ENCODE measurements around the gene KIAA0586. TPM values are rescaled to one million over a fixed set of nuclear protein-coding genes. Genes with fewer than 3 reads are reported as not detected.
"Not testable (repeated sequence)": the region's sequence is repeated elsewhere in the genome, so short reads cannot be mapped to it uniquely, and the experiment has no call there.

KIAA0586 gene
- total RNA-seq, 1 donor = 17.7 TPM

DNA sequence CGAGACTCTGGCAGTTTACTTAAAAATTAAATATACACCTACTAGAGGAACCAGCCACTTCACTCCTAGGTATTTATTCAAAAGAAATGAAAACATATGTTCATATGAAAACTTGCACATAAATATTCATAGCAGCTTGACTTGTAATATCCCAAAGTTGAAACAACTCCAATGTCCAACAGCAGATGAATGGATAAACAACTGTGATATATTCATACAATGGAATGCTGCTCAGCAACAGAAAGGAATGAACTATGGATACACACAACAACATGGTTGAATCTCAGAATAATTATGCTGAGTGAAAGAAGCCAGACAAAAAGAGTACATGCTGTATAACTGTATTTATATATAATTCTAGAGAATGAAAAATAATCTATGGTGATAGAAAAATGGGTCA is 156.9 kb downstream of the KIAA0586 start:
- DNase-seq (ENCODE audit: insufficient read length, low spot score, missing footprints) = no peak
- TF ChIP-seq, protein P1, sequence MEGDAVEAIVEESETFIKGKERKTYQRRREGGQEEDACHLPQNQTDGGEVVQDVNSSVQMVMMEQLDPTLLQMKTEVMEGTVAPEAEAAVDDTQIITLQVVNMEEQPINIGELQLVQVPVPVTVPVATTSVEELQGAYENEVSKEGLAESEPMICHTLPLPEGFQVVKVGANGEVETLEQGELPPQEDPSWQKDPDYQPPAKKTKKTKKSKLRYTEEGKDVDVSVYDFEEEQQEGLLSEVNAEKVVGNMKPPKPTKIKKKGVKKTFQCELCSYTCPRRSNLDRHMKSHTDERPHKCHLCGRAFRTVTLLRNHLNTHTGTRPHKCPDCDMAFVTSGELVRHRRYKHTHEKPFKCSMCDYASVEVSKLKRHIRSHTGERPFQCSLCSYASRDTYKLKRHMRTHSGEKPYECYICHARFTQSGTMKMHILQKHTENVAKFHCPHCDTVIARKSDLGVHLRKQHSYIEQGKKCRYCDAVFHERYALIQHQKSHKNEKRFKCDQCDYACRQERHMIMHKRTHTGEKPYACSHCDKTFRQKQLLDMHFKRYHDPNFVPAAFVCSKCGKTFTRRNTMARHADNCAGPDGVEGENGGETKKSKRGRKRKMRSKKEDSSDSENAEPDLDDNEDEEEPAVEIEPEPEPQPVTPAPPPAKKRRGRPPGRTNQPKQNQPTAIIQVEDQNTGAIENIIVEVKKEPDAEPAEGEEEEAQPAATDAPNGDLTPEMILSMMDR (IDR thresholded peaks at IDR 0.05; ENCODE audit: extremely low read depth, low read depth, low read length) = no peak
- Histone ChIP-seq H3K27ac (ENCODE audit: low read depth, low read length) (no peak overlapping the region), H3K36me3 (ENCODE audit: insufficient read depth, low read length) (no peaks in the 10 kb centered on the region), H2AFZ (ENCODE audit: low read length) (no peak overlapping the region), H3K27me3 (ENCODE audit: insufficient read depth, low read length) (no peaks in the 10 kb centered on the region), H3K79me2 (ENCODE audit: insufficient read depth, low read length) (no peaks in the 10 kb centered on the region), H3K4me1 (ENCODE audit: insufficient read depth, low read length) (peaks cover 10% of the 10 kb centered on the region), H4K20me1 (ENCODE audit: insufficient read depth, low read length) (no peaks in the 10 kb centered on the region), H3K9me3 (ENCODE audit: low read depth, low read length) (no peaks in the 10 kb centered on the region), H3K4me3 (ENCODE audit: insufficient read depth, low read length) (no peak overlapping the region), H3K4me2 (ENCODE audit: insufficient read depth, low read length) (no peak overlapping the region)

DNA sequence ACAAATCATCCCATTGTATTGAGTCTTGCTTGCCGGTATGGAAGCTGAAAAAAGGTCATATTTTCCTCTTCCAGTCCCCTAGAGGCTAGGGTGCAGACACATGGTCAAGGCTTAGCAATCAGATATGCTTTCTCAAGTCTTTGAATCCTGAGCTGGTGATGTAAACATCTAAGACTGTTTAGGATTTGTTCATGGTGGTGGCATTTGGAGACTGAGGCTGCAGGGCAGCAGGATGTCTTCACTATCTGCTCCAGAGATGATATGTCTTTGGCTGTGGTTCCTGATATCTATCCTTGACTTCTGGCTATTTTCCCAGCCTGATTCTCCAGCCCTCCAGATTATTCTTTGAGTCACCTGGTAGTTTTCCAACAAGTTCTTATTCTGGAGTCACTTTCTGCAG is 159.8 kb downstream of the KIAA0586 start:
- Histone ChIP-seq H4K20me1 (ENCODE audit: insufficient read depth, low read length) (no peaks in the 10 kb centered on the region), H3K4me1 (ENCODE audit: insufficient read depth, low read length) (peaks cover 10% of the 10 kb centered on the region), H3K4me3 (ENCODE audit: insufficient read depth, low read length) (no peak overlapping the region), H3K27ac (ENCODE audit: low read depth, low read length) (peak overlapping the region; percentile 18), H3K79me2 (ENCODE audit: insufficient read depth, low read length) (no peaks in the 10 kb centered on the region), H3K9me3 (ENCODE audit: low read depth, low read length) (no peaks in the 10 kb centered on the region), H3K4me2 (ENCODE audit: insufficient read depth, low read length) (no peak overlapping the region), H3K27me3 (ENCODE audit: insufficient read depth, low read length) (no peaks in the 10 kb centered on the region), H3K36me3 (ENCODE audit: insufficient read depth, low read length) (no peaks in the 10 kb centered on the region), H2AFZ (ENCODE audit: low read length) (no peak overlapping the region)
- TF ChIP-seq, protein P1 (IDR thresholded peaks at IDR 0.05; ENCODE audit: extremely low read depth, low read depth, low read length) = no peak
- peak; percentile 88 for DNase-seq (ENCODE audit: insufficient read length, low spot score, missing footprints)

DNA sequence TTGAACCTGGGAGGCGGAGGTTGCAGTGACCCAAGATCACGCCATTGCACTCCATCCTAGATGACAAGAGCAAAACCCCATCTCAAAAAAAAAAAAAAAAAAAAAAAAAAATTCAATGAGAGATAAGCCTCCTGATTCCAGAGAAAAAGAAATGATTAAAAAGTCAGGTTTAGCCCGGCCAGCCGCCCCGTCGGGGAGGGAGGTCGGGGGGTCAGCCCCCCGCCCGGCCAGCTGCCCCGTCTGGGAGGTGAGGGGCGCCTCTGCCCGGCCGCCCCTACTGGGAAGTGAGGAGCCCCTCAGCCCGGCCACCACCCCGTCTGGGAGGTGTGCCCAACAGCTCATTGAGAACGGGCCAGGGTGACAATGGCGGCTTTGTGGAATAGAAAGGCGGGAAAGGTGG is 160.8 kb downstream of the KIAA0586 start:
- H3K27me3 ChIP-seq (ENCODE audit: insufficient read depth, low read length); H3K9me3 ChIP-seq (ENCODE audit: low read depth, low read length); H3K79me2 ChIP-seq (ENCODE audit: insufficient read depth, low read length); H3K27ac ChIP-seq (ENCODE audit: low read depth, low read length); H3K36me3 ChIP-seq (ENCODE audit: insufficient read depth, low read length); H4K20me1 ChIP-seq (ENCODE audit: insufficient read depth, low read length); H2AFZ ChIP-seq (ENCODE audit: low read length); DNase-seq (ENCODE audit: insufficient read length, low spot score, missing footprints); H3K4me3 ChIP-seq (ENCODE audit: insufficient read depth, low read length); H3K4me2 ChIP-seq (ENCODE audit: insufficient read depth, low read length): not testable (repeated sequence)
- H3K4me1 ChIP-seq (ENCODE audit: insufficient read depth, low read length) = peaks cover 10% of the 10 kb centered on the region

DNA sequence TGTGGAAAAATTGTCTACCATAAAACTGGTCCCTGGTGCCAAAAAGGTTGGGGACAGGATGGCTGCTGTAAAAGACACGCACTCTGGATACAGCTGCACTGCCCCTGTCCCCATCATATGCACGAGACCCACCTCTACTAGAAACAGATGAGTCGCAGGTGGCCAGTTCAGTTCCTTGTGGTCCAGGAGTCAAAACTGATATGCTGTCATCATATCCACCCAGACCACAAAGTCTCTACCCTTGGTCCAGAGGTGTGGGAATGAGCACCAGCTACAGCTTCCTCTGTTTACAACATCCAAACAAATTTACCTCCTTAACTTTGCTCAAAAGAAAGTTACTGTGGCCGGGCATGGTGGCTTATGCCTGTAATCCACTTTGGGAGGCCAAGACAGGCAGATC is 166.5 kb downstream of the KIAA0586 start:
- DNase-seq (ENCODE audit: insufficient read length, low spot score, missing footprints) = no peak
- H3K4me1 ChIP-seq (ENCODE audit: insufficient read depth, low read length) = no peaks in the 10 kb centered on the region
- no peak overlapping the region for H3K4me2 ChIP-seq (ENCODE audit: insufficient read depth, low read length)
- H3K27me3 ChIP-seq (ENCODE audit: insufficient read depth, low read length) = no peaks in the 10 kb centered on the region
- H3K9me3 ChIP-seq (ENCODE audit: low read depth, low read length) = no peaks in the 10 kb centered on the region
- no peaks in the 10 kb centered on the region for H4K20me1 ChIP-seq (ENCODE audit: insufficient read depth, low read length)
- H3K4me3 ChIP-seq (ENCODE audit: insufficient read depth, low read length) = no peak overlapping the region
- no peak overlapping the region for H2AFZ ChIP-seq (ENCODE audit: low read length)
- H3K27ac ChIP-seq (ENCODE audit: low read depth, low read length) = no peak overlapping the region
- H3K79me2 ChIP-seq (ENCODE audit: insufficient read depth, low read length) = no peaks in the 10 kb centered on the region
- H3K36me3 ChIP-seq (ENCODE audit: insufficient read depth, low read length) = no peaks in the 10 kb centered on the region
- TF ChIP-seq, protein P1 (IDR thresholded peaks at IDR 0.05; ENCODE audit: extremely low read depth, low read depth, low read length) = no peak

Data from osteoblast (primary cell).